Activated CD8-positive, alpha-beta memory T cell treated with anti-CD3 and anti-CD28 coated beads for 48 hours (primary cell): ENCODE measurements around the gene TUBB3.
"Not testable (repeated sequence)": the region's sequence is repeated elsewhere in the genome, so short reads cannot be mapped to it uniquely, and the experiment has no call there.

Experiments used
- DNase-seq, 3 experiments: peaks; one replicate each; pipeline ENCODE4 v3.0.0-alpha.2; 2020; ENCODE audit warnings: low read depth in 2 of 3, low spot score in 2 of 3

The TUBB3 gene

GRCh38 chr16:89922884-89923639 lies at the start of gene TUBB3:
Gene TUBB3 (plus strand): TSS chr16:89923342. CDS start chr16:89923402, 60 bp downstream.
- DNase-seq = no peak

- DNase-seq = peak; percentile 94 to 97 (median 96)
Measured at GRCh38 chr16:89873972-89874689, 49.0 kb upstream of the TUBB3 start.

DNA sequence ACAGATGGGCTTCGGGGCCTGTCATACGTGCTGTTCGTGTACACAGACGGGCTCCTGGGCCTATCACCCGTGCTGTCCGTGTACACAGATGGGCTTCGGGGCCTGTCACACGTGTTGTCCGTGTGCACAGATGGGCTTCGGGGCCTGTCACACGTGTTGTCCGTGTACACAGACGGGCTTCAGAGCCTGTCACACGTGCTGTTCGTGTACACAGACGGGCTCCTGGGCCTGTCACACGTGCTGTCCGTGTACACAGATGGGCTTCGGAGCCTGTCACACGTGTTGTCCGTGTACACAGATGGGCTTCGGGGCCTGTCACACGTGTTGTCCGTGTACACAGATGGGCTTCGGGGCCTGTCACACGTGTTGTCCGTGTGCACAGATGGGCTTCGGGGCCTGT lies 44.0 kb upstream of the TUBB3 start:
- DNase-seq = not testable (repeated sequence)

GRCh38 chr16:89880477-89881367 lies 42.4 kb upstream of the TUBB3 start:
- no peak for DNase-seq

- DNase-seq = no peak
Measured at GRCh38 chr16:89881368-89881730, 41.8 kb upstream of the TUBB3 start.

DNA sequence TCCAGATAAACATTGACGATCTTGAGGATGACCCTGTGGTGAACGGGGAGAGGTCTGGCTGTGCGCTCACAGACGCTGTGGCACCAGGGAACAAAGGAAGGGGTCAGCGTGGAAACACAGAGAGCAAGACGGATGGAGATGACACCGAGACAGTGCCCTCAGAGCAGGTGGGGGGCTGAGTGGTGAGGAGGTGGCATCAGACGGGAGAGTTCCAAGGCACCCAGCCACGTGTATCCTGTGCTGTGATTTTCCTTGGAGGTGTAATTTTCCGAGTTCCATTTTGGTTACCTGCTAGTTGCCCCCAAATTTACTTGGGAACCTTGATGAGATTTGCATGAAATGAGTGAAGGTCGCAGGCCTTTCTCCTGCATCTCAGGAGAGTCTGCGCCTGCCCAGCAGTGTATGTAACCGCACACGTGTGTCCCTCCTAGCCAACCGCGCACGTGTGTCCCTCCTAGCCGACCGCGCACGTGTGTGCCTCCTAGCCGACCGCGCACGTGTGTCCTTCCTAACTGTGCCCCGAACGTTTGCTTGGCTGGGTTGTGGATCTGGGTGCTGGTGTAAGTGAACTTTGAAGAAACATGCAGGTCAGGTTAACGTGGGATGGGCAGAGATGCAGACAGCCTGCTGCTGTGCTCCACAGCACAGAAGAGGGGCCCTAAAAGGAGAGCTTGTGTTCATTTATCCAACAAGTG lies 39.6 kb upstream of the TUBB3 start:
- DNase-seq = no peak

DNA sequence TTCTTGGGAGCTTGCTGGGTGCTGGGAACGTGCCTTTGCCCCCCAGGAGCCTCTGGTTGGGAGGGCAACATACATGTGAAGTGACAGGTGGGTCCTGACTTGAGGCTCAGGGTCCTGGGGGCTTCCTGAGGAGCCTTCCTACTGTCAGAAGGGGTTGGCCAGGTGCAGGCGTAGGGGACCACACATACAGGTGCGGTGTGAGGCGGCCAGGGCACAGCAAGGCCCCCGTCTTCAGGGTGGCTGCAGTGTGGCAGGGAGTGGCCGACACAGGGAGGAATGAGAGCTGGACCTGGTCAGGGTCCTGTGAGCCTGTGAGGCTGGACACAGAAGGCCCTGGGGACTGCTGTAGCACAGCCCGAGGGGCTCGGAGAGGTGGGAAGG lies 39.1 kb upstream of the TUBB3 start:
- no peak for DNase-seq

- DNase-seq = no peak
Measured at GRCh38 chr16:89887243-89887642, 35.9 kb upstream of the TUBB3 start.

GRCh38 chr16:89890200-89890599 lies 32.9 kb upstream of the TUBB3 start:
- DNase-seq = no peak

- DNase-seq = no peak
Measured at GRCh38 chr16:89890886-89891657, 32.1 kb upstream of the TUBB3 start.

- DNase-seq = no peak
Measured at GRCh38 chr16:89892055-89892630, 31.0 kb upstream of the TUBB3 start.

GRCh38 chr16:89892635-89893034 lies 30.5 kb upstream of the TUBB3 start:
- no peak for DNase-seq

GRCh38 chr16:89893642-89894548 lies 29.2 kb upstream of the TUBB3 start:
- DNase-seq = no peak

DNA sequence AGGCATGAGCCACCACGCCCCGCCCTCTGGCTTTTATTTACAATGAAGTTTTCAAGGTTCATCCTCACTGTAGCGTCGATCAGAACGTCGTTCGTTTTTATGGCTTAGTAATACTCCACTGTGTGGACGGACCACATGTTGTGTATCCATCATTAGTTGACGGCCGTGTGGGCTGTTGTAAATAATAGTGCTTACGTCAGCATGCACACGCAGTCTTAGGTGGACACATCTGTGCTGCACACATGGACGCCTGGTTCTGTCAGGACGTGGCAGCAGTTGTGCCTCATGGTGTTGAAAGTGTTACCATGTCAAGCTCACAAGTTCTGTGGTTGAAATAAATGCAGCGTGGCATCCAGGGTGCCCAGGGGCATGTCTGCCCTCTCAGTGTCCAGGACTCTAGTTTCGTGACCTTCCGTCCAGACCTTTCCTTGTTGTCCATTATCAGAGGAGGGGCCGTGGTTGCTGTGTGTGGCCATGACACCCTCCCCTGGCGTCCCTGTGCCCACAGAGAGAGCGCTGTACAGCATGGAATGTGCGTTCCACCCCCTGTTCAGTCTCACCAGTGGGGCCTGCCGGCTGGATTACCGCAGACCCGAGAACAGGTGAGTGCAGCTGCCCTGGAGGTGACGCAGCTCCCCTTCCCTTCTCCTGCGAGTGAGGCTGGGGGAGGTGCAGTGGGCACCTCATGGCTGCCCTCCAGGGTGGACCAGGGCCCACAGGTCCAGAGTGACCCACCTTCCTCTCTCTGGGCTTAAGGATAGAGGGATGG lies 27.5 kb upstream of the TUBB3 start:
- DNase-seq = no peak

GRCh38 chr16:89897204-89897603 lies 25.9 kb upstream of the TUBB3 start:
- no peak for DNase-seq

DNA sequence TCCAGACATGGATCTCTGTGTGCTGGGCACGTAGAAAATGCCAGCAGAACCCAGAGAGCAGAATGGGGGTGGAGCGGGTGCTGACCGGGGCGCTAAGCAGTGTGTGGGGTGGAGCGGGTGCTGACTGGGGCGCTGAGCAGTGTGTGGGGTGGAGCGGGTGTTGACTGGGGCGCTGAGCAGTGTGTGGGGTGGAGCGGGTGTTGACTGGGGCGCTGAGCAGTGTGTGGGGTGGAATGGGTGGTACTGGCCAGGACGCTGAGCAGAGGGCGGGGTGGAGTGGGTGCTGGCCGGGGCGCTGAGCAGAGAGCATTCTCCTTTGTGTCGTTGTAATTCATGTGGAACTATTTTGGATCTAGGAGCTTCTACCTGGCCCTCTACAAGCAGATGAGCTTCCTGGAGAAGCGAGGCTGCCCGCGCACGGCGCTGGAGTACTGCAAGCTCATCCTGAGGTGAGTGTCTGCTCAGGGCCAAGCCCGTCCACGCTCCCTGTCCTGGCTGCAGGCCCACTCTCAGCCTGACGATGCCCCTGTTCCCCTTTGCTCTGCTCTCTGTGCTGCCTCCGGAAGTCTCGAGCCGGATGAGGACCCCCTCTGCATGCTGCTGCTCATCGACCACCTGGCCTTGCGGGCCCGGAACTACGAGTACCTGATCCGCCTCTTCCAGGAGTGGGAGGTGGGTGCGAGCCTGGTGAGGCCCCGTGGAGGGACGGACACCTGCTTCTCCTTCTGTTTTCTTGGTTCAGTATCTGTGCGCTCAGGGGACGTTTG lies 24.8 kb upstream of the TUBB3 start:
- no peak for DNase-seq

GRCh38 chr16:89899879-89900481 lies 23.2 kb upstream of the TUBB3 start:
- DNase-seq = no peak
